Measurements from ENCODE around the gene CLEC16A.

DNA sequence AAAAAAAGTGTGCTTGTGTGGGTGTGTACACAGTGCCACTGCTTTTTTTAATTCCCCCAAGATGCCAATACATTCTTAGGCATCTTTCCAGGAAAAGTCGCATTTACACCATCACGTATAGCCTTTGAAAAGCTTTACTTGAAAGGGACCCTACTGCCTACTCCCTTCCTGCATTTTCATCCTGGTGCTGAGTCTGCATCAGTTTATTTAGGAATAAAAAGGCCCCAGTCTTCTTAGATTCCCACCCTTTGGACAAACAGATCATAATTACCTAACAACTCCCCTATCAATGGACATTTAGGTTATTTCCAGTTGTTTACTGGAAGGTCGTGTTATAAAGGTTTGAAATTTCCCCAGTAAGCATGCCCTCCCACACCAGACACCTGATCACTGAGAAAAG is 54.9 kb downstream of the CLEC16A start:
- no peak for TF ChIP-seq SPI1 (IDR thresholded peaks at IDR 0.05; ENCODE audit: borderline replicate concordance, low read depth)
- TF ChIP-seq, protein P1, sequence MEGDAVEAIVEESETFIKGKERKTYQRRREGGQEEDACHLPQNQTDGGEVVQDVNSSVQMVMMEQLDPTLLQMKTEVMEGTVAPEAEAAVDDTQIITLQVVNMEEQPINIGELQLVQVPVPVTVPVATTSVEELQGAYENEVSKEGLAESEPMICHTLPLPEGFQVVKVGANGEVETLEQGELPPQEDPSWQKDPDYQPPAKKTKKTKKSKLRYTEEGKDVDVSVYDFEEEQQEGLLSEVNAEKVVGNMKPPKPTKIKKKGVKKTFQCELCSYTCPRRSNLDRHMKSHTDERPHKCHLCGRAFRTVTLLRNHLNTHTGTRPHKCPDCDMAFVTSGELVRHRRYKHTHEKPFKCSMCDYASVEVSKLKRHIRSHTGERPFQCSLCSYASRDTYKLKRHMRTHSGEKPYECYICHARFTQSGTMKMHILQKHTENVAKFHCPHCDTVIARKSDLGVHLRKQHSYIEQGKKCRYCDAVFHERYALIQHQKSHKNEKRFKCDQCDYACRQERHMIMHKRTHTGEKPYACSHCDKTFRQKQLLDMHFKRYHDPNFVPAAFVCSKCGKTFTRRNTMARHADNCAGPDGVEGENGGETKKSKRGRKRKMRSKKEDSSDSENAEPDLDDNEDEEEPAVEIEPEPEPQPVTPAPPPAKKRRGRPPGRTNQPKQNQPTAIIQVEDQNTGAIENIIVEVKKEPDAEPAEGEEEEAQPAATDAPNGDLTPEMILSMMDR (IDR thresholded peaks at IDR 0.05; ENCODE audit: insufficient read depth, low read length) = no peak

Data from HL-60 (cell line).